ENCODE measurements around the gene PSMD11.

PSMD11 gene

DNA sequence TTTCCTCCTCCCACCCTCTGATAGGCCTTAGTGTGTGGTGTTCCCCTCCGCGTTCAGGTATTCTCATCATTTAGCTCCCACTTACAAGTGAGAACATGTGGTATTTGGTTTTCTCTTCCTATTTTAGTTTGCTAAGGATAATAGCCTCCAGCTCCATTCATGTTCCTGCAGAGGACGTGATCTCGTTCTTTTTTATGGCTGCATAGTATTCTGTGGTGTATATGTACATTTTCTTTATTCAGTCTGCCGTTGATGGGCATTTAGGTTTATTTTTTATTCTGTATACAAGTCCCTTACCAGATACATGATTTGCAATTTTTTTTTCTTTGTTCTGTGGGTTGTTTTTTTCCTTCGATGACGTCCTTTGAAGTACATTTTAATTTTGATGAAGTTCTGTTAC, 23.6 kb downstream of the PSMD11 start:
- DNase-seq = no peak

GRCh38 chr17:32470405-32471167, 26.3 kb downstream of the PSMD11 start:
- no peak for DNase-seq

- DNase-seq = no peak
Measured at GRCh38 chr17:32471652-32472051, 27.3 kb downstream of the PSMD11 start.

- DNase-seq = no peak
Measured at GRCh38 chr17:32475258-32475657, 30.9 kb downstream of the PSMD11 start.

DNA sequence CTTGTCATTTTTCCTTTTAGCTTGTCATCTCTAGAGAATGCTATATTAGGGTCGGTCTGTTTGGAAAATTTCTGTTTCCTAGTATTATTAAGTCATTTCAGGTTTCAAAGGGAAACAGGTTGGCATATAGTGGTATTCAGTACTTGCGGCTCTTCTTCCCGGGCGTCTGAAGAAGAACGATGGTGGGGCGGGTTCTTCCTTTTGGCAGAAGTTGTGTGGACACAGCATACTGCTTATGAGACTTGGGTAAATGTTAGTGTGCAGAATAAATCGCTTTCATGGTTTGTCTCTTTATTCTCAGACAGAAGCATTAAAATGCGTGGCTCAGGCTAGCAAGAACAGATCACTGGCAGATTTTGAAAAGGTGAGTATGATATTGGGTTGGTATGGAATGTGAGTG, 32.9 kb downstream of the PSMD11 start:
- no peak for DNase-seq

- no peak for DNase-seq
Measured at GRCh38 chr17:32479074-32479617, 34.8 kb downstream of the PSMD11 start.

- no peak for DNase-seq
Measured at GRCh38 chr17:32481193-32481592, 36.9 kb downstream of the PSMD11 start.

- no peak for DNase-seq
Measured at GRCh38 chr17:32482568-32483320, 38.4 kb downstream of the PSMD11 start.

DNA sequence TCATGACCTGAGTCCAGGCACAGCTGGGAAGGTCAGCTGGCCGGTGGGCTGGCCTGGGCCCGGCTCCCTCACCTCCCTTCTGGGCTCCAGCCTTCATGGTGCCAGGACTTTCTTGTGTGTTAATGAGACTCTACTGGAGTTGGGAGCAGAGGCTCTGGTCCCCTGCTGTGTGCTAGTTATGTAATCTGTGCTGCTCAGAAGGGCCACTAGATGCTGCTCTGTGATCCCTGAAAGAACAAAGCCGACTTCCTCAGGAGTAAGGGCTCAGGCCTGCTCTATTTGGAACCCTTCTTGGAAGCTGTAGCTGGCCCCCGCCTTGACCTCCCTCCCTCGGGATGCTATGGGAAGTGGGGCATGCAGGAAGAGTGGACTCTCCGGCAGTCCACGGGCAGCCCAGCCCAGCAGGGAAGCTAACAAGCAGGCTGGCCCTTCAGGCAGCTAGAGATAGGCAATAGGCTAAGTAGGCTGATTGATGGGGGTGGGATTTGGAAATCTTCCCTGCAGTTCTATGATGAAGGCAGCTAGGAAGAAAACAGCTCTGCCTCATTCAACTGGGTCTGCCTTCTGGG, 39.2 kb downstream of the PSMD11 start:
- DNase-seq = no peak

DNA sequence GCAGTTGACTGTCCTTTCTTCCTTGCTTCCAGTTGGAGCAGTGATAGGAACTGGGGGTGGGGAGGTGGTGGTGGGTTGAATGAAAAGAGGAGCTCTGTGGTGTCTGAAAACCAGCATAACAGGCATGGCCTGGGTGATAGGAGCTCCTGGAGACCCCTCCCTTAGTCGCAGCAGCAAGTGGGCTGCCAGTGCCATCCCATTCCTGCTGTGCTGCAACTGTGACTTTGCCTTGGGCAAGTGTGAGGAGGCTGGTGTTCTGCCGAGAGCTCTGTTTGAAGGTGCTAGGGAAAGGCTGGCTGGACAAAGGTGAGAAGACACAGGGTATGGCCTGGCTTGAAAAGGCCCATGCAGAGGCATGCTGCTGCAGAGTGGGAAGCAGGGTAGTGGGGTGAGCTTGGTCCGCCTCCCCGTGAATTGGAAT, 39.7 kb downstream of the PSMD11 start:
- no peak for DNase-seq

GRCh38 chr17:32484628-32485027, 40.3 kb downstream of the PSMD11 start:
- no peak for DNase-seq

DNA sequence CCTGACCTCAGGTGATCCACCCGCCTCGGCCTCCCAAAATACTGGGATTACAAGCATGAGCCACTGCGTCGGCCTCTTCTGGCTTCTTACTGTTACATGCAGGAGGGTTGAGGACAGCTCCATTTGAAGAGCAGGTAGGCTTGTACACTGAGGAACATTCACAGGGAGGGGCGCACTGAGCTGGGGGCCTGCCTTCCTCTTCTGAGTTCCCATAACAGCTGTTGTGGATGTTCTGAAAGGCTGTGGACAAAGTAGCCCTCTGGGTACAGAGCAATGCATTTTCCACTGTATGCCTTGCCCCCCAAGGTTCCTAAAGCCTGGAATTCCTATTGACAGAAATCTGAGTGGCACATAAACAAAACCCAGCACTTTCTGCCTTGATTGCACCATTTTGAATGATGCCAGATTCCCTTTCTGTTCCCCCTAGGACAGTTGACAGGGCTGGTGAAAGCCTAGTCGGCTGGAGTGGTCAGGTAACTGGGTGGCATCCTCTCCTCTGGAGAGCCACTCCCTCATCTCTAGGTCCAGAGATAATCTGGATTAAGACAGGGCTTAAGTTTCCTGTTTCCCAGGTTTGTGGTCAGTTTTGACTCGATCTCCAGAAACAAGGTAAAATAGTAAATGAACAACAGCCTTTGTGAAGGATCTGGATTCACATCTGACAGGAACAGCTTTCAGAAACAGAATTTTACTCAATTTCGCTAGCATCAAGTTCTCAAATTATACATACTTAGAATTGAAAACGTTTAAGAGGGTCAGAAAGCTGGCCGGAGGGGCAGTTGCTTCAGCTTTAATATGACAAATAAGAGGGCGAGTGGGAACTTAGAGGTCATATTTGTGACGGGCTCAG, 41.2 kb downstream of the PSMD11 start:
- DNase-seq = no peak

- DNase-seq = peak; percentile 52
Measured at GRCh38 chr17:32486111-32486700, 41.9 kb downstream of the PSMD11 start.

DNA sequence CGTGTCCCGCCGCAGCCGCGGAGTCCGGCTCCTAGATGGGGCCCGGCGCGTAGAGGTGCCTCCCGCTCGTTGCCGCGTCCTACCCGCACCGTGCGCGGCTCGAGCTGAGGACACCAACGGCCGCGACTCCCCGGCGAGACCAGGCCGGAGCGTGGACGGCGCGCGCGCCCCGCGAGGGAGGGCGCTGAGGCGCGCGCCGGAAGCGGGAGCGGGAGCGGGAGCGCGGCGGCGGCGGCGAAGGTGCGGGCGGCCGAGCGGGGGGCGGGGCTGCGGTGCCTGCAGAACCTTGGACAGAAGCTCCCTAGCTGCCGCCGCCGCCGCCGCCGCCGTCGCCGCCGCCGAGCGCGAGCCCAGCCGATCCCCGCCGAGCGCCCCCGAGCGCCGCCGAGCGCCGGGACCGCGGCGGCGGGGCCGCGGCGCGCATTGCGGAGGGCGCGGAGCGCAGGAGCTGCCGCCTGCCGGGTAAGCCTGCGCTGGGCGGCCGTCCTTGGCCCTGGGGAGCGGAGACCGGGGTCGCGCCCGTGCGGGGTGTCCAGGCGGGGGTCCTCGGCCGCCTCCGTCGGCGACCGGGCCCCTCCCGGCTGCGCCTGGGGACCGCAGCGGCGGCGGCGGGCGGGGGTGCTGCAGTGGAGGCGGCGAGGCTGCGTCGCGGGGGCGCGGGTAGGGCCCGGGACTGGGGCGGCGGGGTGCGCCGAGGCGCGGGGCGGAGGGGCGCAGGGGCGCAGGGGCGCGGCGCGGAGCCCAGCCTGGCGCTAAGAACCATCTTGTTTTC, 42.6 kb downstream of the PSMD11 start, which contains the start of gene CDK5R1:
TSS of gene CDK5R1 (plus strand) at position 293 of the 772 bp plus-strand sequence. CDS start 628 bp downstream, outside the sequence.
- DNase-seq = peak; percentile 27

DNA sequence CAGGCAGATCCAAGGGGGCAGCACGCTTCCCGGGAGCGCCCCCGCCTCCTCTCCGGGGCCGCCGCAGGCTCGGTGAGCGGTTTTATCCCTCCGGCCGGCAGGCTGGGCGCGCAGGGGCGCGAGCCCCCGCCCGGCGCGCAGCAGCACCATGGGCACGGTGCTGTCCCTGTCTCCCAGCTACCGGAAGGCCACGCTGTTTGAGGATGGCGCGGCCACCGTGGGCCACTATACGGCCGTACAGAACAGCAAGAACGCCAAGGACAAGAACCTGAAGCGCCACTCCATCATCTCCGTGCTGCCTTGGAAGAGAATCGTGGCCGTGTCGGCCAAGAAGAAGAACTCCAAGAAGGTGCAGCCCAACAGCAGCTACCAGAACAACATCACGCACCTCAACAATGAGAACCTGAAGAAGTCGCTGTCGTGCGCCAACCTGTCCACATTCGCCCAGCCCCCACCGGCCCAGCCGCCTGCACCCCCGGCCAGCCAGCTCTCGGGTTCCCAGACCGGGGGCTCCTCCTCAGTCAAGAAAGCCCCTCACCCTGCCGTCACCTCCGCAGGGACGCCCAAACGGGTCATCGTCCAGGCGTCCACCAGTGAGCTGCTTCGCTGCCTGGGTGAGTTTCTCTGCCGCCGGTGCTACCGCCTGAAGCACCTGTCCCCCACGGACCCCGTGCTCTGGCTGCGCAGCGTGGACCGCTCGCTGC, 43.3 kb downstream of the PSMD11 start:
- DNase-seq = no peak

DNA sequence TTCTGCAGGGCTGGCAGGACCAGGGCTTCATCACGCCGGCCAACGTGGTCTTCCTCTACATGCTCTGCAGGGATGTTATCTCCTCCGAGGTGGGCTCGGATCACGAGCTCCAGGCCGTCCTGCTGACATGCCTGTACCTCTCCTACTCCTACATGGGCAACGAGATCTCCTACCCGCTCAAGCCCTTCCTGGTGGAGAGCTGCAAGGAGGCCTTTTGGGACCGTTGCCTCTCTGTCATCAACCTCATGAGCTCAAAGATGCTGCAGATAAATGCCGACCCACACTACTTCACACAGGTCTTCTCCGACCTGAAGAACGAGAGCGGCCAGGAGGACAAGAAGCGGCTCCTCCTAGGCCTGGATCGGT, 43.9 kb downstream of the PSMD11 start:
- no peak for DNase-seq

GRCh38 chr17:32488604-32489180, 44.4 kb downstream of the PSMD11 start:
- no peak for DNase-seq

DNA sequence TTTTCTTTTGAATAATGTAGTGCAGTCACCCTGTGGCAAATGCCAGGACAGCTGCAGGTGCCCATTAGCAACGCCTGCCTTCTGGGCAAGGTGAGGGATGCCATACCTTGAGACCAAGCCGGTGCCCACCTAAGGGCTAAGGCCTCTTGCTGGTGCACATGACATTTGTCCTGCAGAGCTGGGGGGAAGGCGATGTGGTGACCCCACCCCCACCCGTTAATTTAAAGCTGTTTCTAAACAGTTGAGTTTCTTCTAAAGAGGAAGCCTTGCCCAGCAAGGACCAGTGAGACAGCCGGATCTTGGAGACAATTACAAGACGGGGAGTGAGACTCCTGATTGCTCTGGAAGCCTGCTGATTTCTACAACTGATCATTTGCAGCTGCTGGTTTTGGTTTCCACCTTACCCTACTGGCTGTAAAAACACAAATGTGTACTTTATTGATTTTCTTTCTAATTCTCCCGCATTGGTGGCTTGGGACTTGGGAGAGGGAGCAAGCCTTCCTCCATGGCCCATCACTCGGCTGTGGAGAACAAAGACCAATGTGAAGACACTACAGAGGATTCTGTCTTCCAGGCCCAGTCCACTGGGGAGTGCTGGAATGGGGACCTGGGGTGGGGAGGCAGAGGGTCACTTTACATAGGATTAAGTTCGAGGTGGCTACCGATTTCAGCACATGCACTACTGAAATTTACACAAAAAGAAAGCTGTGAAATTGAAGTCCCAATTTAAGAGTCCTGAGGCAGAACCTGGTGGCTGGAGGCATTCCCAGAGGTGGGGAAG, 45.2 kb downstream of the PSMD11 start:
- no peak for DNase-seq

- no peak for DNase-seq
Measured at GRCh38 chr17:32490101-32490482, 45.8 kb downstream of the PSMD11 start.
